ENCODE data around the gene SLC39A5. TPM values are rescaled to one million over a fixed set of nuclear protein-coding genes. Genes with fewer than 3 reads are reported as not detected.

Gene SLC39A5
- total and polyA plus RNA-seq, 2 of the 13 experiments (the other 11 are each of a cell fraction or from before 2014, with no cell fraction given), result 59.7 to 101 TPM

- TF ChIP-seq HNF4G (IDR thresholded peaks at IDR 0.05; ENCODE audit: borderline replicate concordance, low read depth, low read length) (no peak; the same call in 1 of the 2 replicates), HNF4G (CRISPR knock-in tag; IDR thresholded peaks at IDR 0.05; ENCODE audit: borderline replicate concordance, low read depth) (0 out of 2 replicates have a peak, but pooled peaks have one; percentile 16), BCL3 (CRISPR knock-in tag; IDR thresholded peaks at IDR 0.05) (peak; percentile 9; the same call in 1 of the 2 replicates), CENPT (CRISPR knock-in tag; IDR thresholded peaks at IDR 0.05; ENCODE audit: low read depth) (no peak), HMGXB3 (CRISPR knock-in tag; IDR thresholded peaks at IDR 0.05; ENCODE audit: borderline replicate concordance) (no peak), MNT (IDR thresholded peaks at IDR 0.05) (no peak), ZNF691 (CRISPR knock-in tag; IDR thresholded peaks at IDR 0.05; ENCODE audit: borderline replicate concordance, low read depth) (peak; percentile 56; the same call in 1 of the 2 replicates), ZNF275 (CRISPR knock-in tag; IDR thresholded peaks at IDR 0.05; ENCODE audit: borderline replicate concordance) (0 out of 2 replicates have a peak, but pooled peaks have one; percentile 5), HBP1 (CRISPR knock-in tag; IDR thresholded peaks at IDR 0.05; ENCODE audit: low read depth) (0 out of 2 replicates have a peak, but pooled peaks have one; percentile 23), ZBTB3 (CRISPR knock-in tag; IDR thresholded peaks at IDR 0.05; ENCODE audit: borderline replicate concordance, low read depth) (0 out of 2 replicates have a peak, but pooled peaks have one; percentile 66), RELA (CRISPR knock-in tag; IDR thresholded peaks at IDR 0.05) (peak; percentile 71; the same call in 1 of the 2 replicates), PCBP2 (optimal IDR thresholded peaks at IDR 0.05; ENCODE audit: low read depth, low read length, poor library complexity, severe bottlenecking) (no peak), MYPOP (CRISPR knock-in tag; IDR thresholded peaks at IDR 0.05) (peak; percentile 13; the same call in 1 of the 2 replicates), ZNF83 (CRISPR knock-in tag; IDR thresholded peaks at IDR 0.05; ENCODE audit: borderline replicate concordance) (no peak)
Measured at GRCh38 chr12:56189918-56190694, 39.7 kb upstream of the SLC39A5 start (continued).

Measured in HepG2 (cell line).